ENCODE data around the gene BCL2L14. TPM values are rescaled to one million over a fixed set of nuclear protein-coding genes. Genes with fewer than 3 reads are reported as not detected.

BCL2L14 gene
- polyA plus RNA-seq, 1 donor (not counting 4 experiments of a cell fraction or from before 2014, with no cell fraction given): not detected

Other genes starting within 250 kb of the BCL2L14 start
- gene LRP6, start 196.1 kb downstream of the BCL2L14 start, polyA plus RNA-seq: 9.9 to 13.0 TPM (median 12.8 TPM) in 3 replicates